Measurements from ENCODE around the gene NCOA7. TPM values are rescaled to one million over a fixed set of nuclear protein-coding genes. Genes with fewer than 3 reads are reported as not detected.

Gene NCOA7
- total RNA-seq, 1 experiment from 2014 or later, result 9.4 TPM

GRCh38 chr6:125836466-125836865, 45.7 kb downstream of the NCOA7 start:
- Mint-ChIP-seq H3K27ac (no peak overlapping the region), H3K9me3 (no peaks in the 10 kb centered on the region), H3K27me3 (ENCODE audit: low read depth) (no peaks in the 10 kb centered on the region), H3K4me1 (peaks cover 8 to 16% of the 10 kb centered on the region in 2 experiments), H3K36me3 (ENCODE audit: insufficient read depth in 1 of 3, low read depth in 3 of 3) (no peaks in the 10 kb centered on the region), H3K4me3 (no peak overlapping the region)
- Histone ChIP-seq H2BK12ac (ENCODE audit: insufficient read length, low read depth, low read length) (no peak overlapping the region), H3K79me2 (ENCODE audit: insufficient read depth, low read length) (no peaks in the 10 kb centered on the region), H4K8ac (replicated peaks; ENCODE audit: insufficient read length, low read depth, low read length) (no peak overlapping the region), H3K14ac (ENCODE audit: insufficient read depth, low read length) (no peak overlapping the region), H3T11ph (ENCODE audit: low read length) (no peak overlapping the region), H3K9ac (ENCODE audit: extremely low read depth, insufficient read length, low read length) (no peak overlapping the region), H3K4ac (ENCODE audit: low read depth, low read length) (no peak overlapping the region), H3K56ac (ENCODE audit: insufficient read length, low read depth, low read length) (no peak overlapping the region), H2AFZ (ENCODE audit: low read length) (no peak overlapping the region), H4K5ac (ENCODE audit: insufficient read length, low read depth, low read length) (no peak overlapping the region), H3K27me3 (ENCODE audit: insufficient read depth, low read length) (no peaks in the 10 kb centered on the region), H4K20me1 (ENCODE audit: control insufficient read depth, insufficient read depth, insufficient read length) (no peaks in the 10 kb centered on the region), H3K18ac (ENCODE audit: insufficient read length, low read depth, low read length) (no peak overlapping the region), H2BK15ac (ENCODE audit: low read depth, low read length) (no peak overlapping the region), H3K27ac (ENCODE audit: insufficient read length, low read depth, low read length) (no peak overlapping the region), H3K23ac (ENCODE audit: insufficient read length, low read depth, low read length) (no peak overlapping the region), H3K4me1 (ENCODE audit: insufficient read depth, low read length) (no peaks in the 10 kb centered on the region; the same call in 1 of the 2 replicates), H2AK5ac (ENCODE audit: insufficient read length, low read length) (no peak overlapping the region), H3K9me3 (ENCODE audit: control insufficient read depth, low read depth, low read length) (no peaks in the 10 kb centered on the region), H4K91ac (ENCODE audit: insufficient read length, low read depth, low read length) (no peak overlapping the region), H3K23me2 (ENCODE audit: insufficient read length, low read depth, low read length, poor library complexity, severe bottlenecking) (no peaks in the 10 kb centered on the region), H3K79me1 (ENCODE audit: insufficient read depth, low read depth, low read length, poor library complexity, severe bottlenecking) (no peaks in the 10 kb centered on the region), H3K4me2 (ENCODE audit: insufficient read depth, insufficient read length, low read length) (no peak overlapping the region), H2BK5ac (ENCODE audit: insufficient read length, low read length) (no peak overlapping the region), H2BK20ac (ENCODE audit: low read depth, low read length, poor library complexity, severe bottlenecking) (no peak overlapping the region), H2BK120ac (ENCODE audit: low read depth, low read length, poor library complexity, severe bottlenecking) (no peak overlapping the region)
- no peak for TF ChIP-seq CTCF (conservative IDR thresholded peaks at IDR 0.05)
- no CpG with 5 or more reads among the region's 2 CpGs for WGBS (ENCODE audit: extremely low coverage, insufficient read length, low lambda C conversion rate)
- DNase-seq, result no peak
